ENCODE results near the gene DNAJC21. TPM values are rescaled to one million over a fixed set of nuclear protein-coding genes. Genes with fewer than 3 reads are reported as not detected.

The DNAJC21 gene
- total and polyA plus RNA-seq, 8 donors, result 11.6 to 25.1 (median 20.2) TPM

DNA sequence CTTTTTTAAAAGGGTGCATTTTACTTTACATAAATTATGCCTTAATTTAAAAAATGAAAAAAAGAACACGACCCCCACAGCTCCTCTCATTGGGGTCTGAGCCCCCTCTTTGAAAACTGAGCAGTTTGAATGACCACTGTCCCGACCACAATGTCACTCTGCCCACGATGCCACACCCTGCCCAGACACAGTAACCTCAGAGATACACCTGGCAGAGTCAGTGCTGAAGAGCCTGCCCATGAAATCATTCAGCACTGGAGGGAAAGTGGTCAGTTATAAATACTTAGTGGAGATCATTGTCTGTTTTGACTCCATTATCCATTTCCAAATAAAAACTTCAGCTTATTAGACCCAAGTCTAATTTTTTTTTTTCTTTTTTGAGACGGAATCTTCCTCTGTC is 49.3 kb downstream of the DNAJC21 start:
- 65 to 66% methylated on average over 4 of the region's 4 CpGs for WGBS, 2 donors
- FAIRE-seq (no peak), DNase-seq (no peak), ATAC-seq (no peak)
- H3K36me3 ChIP-seq, result no peaks in the 10 kb centered on the region
- H3K9me3 ChIP-seq, result no peaks in the 10 kb centered on the region
- no peak overlapping the region for H3K27ac ChIP-seq
- TF ChIP-seq, protein P1, sequence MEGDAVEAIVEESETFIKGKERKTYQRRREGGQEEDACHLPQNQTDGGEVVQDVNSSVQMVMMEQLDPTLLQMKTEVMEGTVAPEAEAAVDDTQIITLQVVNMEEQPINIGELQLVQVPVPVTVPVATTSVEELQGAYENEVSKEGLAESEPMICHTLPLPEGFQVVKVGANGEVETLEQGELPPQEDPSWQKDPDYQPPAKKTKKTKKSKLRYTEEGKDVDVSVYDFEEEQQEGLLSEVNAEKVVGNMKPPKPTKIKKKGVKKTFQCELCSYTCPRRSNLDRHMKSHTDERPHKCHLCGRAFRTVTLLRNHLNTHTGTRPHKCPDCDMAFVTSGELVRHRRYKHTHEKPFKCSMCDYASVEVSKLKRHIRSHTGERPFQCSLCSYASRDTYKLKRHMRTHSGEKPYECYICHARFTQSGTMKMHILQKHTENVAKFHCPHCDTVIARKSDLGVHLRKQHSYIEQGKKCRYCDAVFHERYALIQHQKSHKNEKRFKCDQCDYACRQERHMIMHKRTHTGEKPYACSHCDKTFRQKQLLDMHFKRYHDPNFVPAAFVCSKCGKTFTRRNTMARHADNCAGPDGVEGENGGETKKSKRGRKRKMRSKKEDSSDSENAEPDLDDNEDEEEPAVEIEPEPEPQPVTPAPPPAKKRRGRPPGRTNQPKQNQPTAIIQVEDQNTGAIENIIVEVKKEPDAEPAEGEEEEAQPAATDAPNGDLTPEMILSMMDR (IDR thresholded peaks at IDR 0.05), result no peak
- no peaks in the 10 kb centered on the region for H3K27me3 ChIP-seq
- intact Hi-C loops (cut with DNase I), result no loop called here
- no peaks in the 10 kb centered on the region for H3K4me1 ChIP-seq
- H3K4me3 ChIP-seq, result no peak overlapping the region

DNA sequence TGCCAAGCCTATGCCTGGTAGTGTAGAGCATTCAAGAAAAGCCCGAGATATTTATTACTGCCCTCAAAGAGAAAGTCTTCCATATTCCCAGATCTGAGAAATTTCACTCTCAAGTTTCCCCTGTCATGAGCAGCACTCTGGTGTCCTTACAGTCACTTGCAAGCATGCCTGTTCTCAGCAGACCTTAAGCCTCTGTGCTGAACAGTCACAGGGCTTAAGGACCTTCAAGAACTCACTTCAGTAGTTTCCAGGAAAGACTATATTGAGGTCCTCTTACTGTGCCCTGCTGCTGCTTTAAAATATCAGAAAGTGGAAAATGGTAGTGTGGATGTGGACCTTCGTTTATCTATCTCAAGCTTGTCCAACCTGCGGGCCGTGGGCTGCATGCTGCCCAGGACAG is 53.5 kb downstream of the DNAJC21 start:
- no peaks in the 10 kb centered on the region for H3K9me3 ChIP-seq
- intact Hi-C loops (cut with DNase I), result no loop called here
- no peak overlapping the region for H3K27ac ChIP-seq
- TF ChIP-seq, protein P1 (IDR thresholded peaks at IDR 0.05), result no peak
- H3K4me1 ChIP-seq, result no peaks in the 10 kb centered on the region
- WGBS, 2 donors, result 73 to 86% methylated on average over 4 of the region's 4 CpGs
- no peaks in the 10 kb centered on the region for H3K27me3 ChIP-seq
- ATAC-seq, result no peak
- FAIRE-seq, result no peak
- no peak overlapping the region for H3K4me3 ChIP-seq
- no peak for DNase-seq
- no peaks in the 10 kb centered on the region for H3K36me3 ChIP-seq

DNA sequence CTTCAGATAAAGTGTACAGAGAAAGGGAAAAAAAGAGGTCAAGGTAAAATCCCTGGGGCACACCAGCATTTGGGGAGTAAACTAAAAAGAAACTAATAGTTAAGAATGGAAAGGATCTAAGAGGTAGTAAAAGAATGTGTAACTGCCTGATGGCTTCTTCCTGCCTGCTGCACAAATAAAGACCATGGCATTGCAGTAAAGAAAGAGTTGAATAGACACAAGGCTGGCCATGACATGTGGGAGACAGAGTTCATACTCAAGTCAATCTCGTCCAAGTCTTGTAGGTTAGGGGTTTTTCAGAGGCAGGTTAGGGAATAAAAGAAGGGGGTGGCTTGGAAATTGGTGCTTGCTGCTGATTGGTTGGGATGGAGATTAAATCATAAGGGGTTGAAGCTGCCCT is 57.6 kb downstream of the DNAJC21 start:
- H3K27ac ChIP-seq, result no peak overlapping the region
- H3K27me3 ChIP-seq, result no peaks in the 10 kb centered on the region
- H3K4me1 ChIP-seq, result no peaks in the 10 kb centered on the region
- DNase-seq, result no peak
- TF ChIP-seq, protein P1 (IDR thresholded peaks at IDR 0.05), result no peak
- 80 to 91% methylated on average over 1 of the region's 1 CpG for WGBS, 2 donors
- no peak for FAIRE-seq
- intact Hi-C loops (cut with DNase I), result no loop called here
- H3K9me3 ChIP-seq, result no peaks in the 10 kb centered on the region
- no peak overlapping the region for H3K4me3 ChIP-seq
- H3K36me3 ChIP-seq, result no peaks in the 10 kb centered on the region
- ATAC-seq, result no peak

DNA sequence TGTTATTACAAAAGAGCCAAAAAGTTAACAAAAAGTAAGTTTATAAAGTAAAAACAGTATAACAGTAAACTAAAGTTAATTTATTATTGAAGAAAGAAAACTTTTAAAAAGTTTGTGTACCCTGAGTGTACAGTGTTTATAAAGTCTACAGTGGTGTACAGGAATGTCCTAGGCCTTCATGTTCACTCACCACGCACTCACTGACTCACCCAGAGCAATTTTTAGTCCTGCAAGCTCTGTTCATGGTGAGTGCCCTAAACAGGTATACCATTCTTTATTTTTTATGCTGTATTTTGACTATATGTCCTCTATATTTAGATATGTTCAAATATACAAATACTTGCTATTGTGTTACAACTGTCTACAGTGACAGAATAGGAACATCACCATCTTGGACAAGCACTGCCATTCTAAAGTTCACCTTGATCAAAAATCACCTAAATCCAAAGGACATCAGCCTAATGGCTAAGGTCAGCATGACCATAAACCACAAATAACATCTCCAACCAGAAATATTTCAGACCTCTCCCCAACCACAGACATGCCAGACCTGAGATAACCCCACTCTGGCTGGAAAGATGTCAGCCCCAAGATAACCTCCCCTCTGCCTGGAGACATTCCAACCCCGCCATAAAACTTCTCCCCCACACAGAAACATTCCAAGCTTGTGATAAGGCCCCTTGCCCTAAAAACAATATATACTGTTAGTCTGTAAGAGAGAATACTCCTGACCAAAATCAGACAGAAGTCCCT is 62.3 kb downstream of the DNAJC21 start:
- no peak for FAIRE-seq
- 61 to 85% methylated on average over 2 of the region's 2 CpGs for WGBS, 2 donors
- no peak for ATAC-seq

DNA sequence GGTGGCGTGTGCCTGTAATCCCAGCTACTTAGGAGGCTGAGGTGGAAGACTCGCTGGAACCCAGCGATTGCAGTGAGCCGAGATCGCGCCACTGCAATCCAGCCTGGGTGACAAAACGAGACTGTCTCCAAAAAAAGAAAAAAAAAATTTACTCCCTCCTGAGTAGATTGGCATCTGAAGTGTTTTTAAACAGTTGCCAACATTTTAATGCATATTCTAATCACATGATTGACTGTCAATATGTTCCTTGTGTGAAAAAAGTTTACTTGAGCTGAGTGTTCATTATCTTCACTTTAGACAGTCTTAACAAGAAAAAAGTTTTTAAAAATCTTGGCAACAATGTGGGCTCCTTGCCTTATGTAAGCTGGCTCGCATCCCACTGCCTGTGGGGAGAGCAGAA is 64.6 kb downstream of the DNAJC21 start:
- no peaks in the 10 kb centered on the region for H3K36me3 ChIP-seq
- ATAC-seq (no peak), FAIRE-seq (no peak), DNase-seq (no peak)
- H3K4me3 ChIP-seq, result no peak overlapping the region
- WGBS, 2 donors, result 68 to 82% methylated on average over 8 of the region's 8 CpGs
- H3K9me3 ChIP-seq, result no peaks in the 10 kb centered on the region
- TF ChIP-seq, protein P1 (IDR thresholded peaks at IDR 0.05), result no peak
- intact Hi-C loops (cut with DNase I), result no loop called here
- no peaks in the 10 kb centered on the region for H3K27me3 ChIP-seq
- H3K27ac ChIP-seq, result no peak overlapping the region
- H3K4me1 ChIP-seq, result no peaks in the 10 kb centered on the region

More for the DNA sequence above, 62.3 kb downstream of the DNAJC21 start:
- Histone ChIP-seq H3K4me1 (no peaks in the 10 kb centered on the region), H3K4me3 (no peak overlapping the region), H3K27ac (no peak overlapping the region), H3K36me3 (no peaks in the 10 kb centered on the region), H3K27me3 (no peaks in the 10 kb centered on the region), H3K9me3 (no peaks in the 10 kb centered on the region)
- TF ChIP-seq, protein P1 (IDR thresholded peaks at IDR 0.05), result no peak
- DNase-seq, result no peak
- intact Hi-C loops (cut with DNase I), result no loop called here

All from pancreas (tissue), 10 donors.